COLO829 (cell line): Measurements from ENCODE around the gene B3GALT6.

Source experiments
- DNase-seq: peaks from one replicate; pipeline ENCODE4 v3.0.0; 2012; ENCODE audit warnings: low spot score

B3GALT6 gene

GRCh38 chr1:1200876-1201810 lies 30.9 kb upstream of the B3GALT6 start:
- DNase-seq = peak; percentile 13

GRCh38 chr1:1202831-1203560 lies 29.0 kb upstream of the B3GALT6 start:
- no peak for DNase-seq

- no peak for DNase-seq
Observed at GRCh38 chr1:1203561-1204424, 28.2 kb upstream of the B3GALT6 start.

GRCh38 chr1:1204425-1204920 lies 27.6 kb upstream of the B3GALT6 start:
- no peak for DNase-seq

GRCh38 chr1:1204998-1205768 lies 26.9 kb upstream of the B3GALT6 start:
- DNase-seq = no peak

GRCh38 chr1:1205769-1206375 lies 26.2 kb upstream of the B3GALT6 start:
- DNase-seq = no peak

GRCh38 chr1:1206376-1206965 lies 25.6 kb upstream of the B3GALT6 start, which contains the start of gene TNFRSF18:
TSS of gene TNFRSF18 (minus strand) at chr1:1206592. CDS start at chr1:1206571, 21 bp downstream.
- no peak for DNase-seq

GRCh38 chr1:1206966-1207531 lies 25.0 kb upstream of the B3GALT6 start:
- no peak for DNase-seq

GRCh38 chr1:1207571-1207892 lies 24.5 kb upstream of the B3GALT6 start:
- no peak for DNase-seq

GRCh38 chr1:1208713-1209433 lies 23.2 kb upstream of the B3GALT6 start:
- no peak for DNase-seq

- DNase-seq = no peak
Observed at GRCh38 chr1:1210726-1211540, 21.1 kb upstream of the B3GALT6 start.

- DNase-seq = no peak
Observed at GRCh38 chr1:1211541-1212441, 20.2 kb upstream of the B3GALT6 start.

GRCh38 chr1:1212780-1213344 lies 19.2 kb upstream of the B3GALT6 start:
- no peak for DNase-seq

GRCh38 chr1:1213345-1214265 lies 18.4 kb upstream of the B3GALT6 start, which contains the start of gene TNFRSF4:
TSS of gene TNFRSF4 (minus strand) at chr1:1214153. CDS start at chr1:1214127, 26 bp downstream.
- no peak for DNase-seq

GRCh38 chr1:1215080-1215676 lies 16.9 kb upstream of the B3GALT6 start:
- DNase-seq = no peak
